Spinal cord (tissue), 10 donors: ENCODE data around the gene TMEM30B. TPM values are rescaled to one million over a fixed set of nuclear protein-coding genes. Genes with fewer than 3 reads are reported as not detected.

Source experiments
- DNase-seq, 6 donors: peaks; one replicate each; pipeline versions ENCODE4 v3.0.0 to v3.0.0-alpha.2; 2013 to 2015; ENCODE audit warnings: low spot score in 6 of 6, low read depth in 4 of 6
- H3K27ac ChIP-seq: one replicate; pipeline ENCODE4 v1.5.1; 2013; ENCODE audit warnings: low read depth, low read length, control low read depth
- H3K27me3 ChIP-seq: one replicate; pipeline ENCODE4 v1.6.1; 2013; ENCODE audit warnings: low read length; ENCODE audit not compliant: control insufficient read depth, insufficient read depth
- H3K36me3 ChIP-seq: one replicate; pipeline ENCODE4 v1.6.1; 2013; ENCODE audit warnings: low read length; ENCODE audit not compliant: control insufficient read depth, insufficient read depth
- H3K4me1 ChIP-seq: one replicate; pipeline ENCODE4 v1.6.1; 2013; ENCODE audit warnings: low read length; ENCODE audit not compliant: control insufficient read depth, insufficient read depth
- H3K4me3 ChIP-seq: one replicate; pipeline ENCODE4 v1.5.1; 2013; ENCODE audit warnings: low read depth, low read length, control low read depth
- H3K9me3 ChIP-seq: one replicate; pipeline ENCODE4 v1.6.1; 2013; ENCODE audit warnings: low read length; ENCODE audit not compliant: control insufficient read depth, insufficient read depth
- WGBS: methylation state at CpG from one replicate; pipeline ENCODE4 v1.1.5; 2013; ENCODE audit warnings: missing lambda C conversion rate; ENCODE audit not compliant: insufficient coverage; 5-methylcytosine and 5-hydroxymethylcytosine counted together
- polyA plus RNA-seq, 2 donors: library from polyadenylated mRNA; unstranded; fragments of 120-200 nt; gene quantifications; one replicate each; pipeline ENCODE4 v1.2.1, GENCODE V29; 2013; ENCODE audit not compliant: insufficient read length in 2 of 2
- total RNA-seq, 2 donors: library from RNA; depleted of rRNA in 1 of 2; stranded (reverse); fragments of 120-200 nt in 1 of 2; fragments of >200 nt in 1 of 2; gene quantifications; one replicate each; pipeline versions ENCODE4 v1.2.3 to v1.2.4, GENCODE V29; 2013 to 2014
- donor health status: healthy.

The TMEM30B gene
- total and polyA plus RNA-seq, 4 donors = 0.14 to 11.8 (median 5.3) TPM

GRCh38 chr14:61260939-61261776 is 20.0 kb downstream of the TMEM30B start:
- WGBS = 91% methylated on average over 6 of the region's 8 CpGs
- DNase-seq = no peak
- Histone ChIP-seq H3K4me3 (no peak overlapping the region), H3K9me3 (no peaks in the 10 kb centered on the region), H3K4me1 (no peaks in the 10 kb centered on the region), H3K27me3 (no peaks in the 10 kb centered on the region), H3K27ac (no peak overlapping the region), H3K36me3 (no peaks in the 10 kb centered on the region)

DNA sequence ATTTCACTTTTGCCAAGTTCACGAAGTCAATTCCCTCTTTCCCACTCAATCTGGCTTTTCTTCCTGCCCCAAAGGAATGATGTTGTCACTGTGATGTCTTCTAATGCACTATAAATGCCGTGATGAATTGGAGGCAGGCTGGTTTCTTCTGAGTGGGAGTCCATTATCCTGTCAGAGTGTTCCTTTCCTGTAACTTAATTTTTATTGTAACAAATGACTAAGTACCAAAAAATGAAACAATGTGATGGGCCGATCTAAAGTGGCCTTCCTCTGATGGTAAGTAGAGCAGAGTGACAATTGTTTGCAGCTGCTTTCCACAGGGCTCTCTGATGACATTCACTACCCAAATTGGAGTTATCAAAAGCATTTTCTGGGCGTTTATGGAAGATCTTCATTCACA is 22.2 kb downstream of the TMEM30B start:
- H3K9me3 ChIP-seq = no peaks in the 10 kb centered on the region
- H3K27me3 ChIP-seq = peaks cover 3% of the 10 kb centered on the region
- H3K36me3 ChIP-seq = no peaks in the 10 kb centered on the region
- no peak for DNase-seq
- H3K27ac ChIP-seq = no peak overlapping the region
- no peak overlapping the region for H3K4me3 ChIP-seq
- 60% methylated on average over 1 of the region's 4 CpGs for WGBS
- no peaks in the 10 kb centered on the region for H3K4me1 ChIP-seq

DNA sequence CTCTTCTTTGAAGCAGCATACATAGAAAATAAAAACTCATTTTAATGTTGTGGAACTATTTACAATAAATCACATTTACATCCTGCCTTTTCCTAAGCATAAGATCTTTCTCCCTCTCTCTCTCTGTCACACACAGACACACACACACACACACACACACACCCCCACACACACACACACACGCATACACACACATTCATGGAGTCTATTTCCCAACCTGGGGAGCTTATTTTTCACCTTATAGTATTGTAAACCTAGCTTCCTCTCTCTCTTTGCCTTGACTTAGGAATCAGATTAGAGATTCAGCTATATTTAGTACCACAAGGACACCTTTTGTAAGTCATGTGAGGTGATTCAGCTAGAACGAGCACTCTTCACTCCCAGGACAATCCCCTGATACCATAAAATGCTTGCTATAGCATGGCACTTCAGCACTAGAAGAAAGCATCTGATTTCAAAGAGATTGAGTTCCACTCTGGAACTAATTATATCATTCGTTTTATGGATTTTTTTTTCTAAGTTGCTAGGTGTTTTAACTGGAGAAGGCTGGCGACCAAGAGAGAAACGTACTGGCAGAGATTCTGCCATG is 23.6 kb downstream of the TMEM30B start:
- Histone ChIP-seq H3K9me3 (no peaks in the 10 kb centered on the region), H3K27ac (no peak overlapping the region), H3K4me1 (no peaks in the 10 kb centered on the region), H3K27me3 (peaks cover 3% of the 10 kb centered on the region), H3K4me3 (no peak overlapping the region), H3K36me3 (no peaks in the 10 kb centered on the region)
- no CpG with 5 or more reads among the region's 5 CpGs for WGBS
- DNase-seq = no peak

DNA sequence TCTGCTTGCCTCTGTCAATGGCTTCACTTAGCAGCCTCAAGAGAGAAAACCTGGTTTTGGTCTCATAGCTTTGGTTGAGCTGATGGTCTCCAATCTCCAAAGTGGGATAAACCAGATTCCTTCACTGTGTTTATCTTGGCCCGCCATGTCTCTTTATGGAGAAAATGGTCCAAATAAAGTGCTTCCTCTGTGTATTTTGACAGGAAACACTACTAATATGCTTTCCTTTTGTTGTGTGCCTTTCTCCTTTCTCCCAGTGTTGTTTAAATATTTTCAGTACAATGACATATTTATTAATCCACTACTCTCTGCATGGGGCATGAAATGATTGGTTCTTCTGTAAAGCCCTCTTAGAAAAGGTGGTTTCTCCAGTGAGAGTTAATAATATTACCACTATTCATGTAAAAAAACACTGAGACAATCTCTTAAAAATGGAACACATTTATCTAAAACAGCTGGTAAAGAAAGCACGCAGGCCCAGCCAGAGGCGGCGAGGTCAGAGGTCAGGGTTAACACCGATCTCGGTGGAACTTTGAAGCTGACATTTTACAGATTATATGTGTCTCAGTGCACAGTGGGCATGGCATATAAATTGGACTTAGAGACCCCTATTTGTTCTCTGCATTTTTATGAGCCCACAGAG is 24.2 kb downstream of the TMEM30B start:
- WGBS = 65% methylated on average over 5 of the region's 6 CpGs
- no peaks in the 10 kb centered on the region for H3K9me3 ChIP-seq
- no peaks in the 10 kb centered on the region for H3K4me1 ChIP-seq
- no peak for DNase-seq
- peaks cover 3% of the 10 kb centered on the region for H3K27me3 ChIP-seq
- no peaks in the 10 kb centered on the region for H3K36me3 ChIP-seq
- no peak overlapping the region for H3K27ac ChIP-seq
- no peak overlapping the region for H3K4me3 ChIP-seq

DNA sequence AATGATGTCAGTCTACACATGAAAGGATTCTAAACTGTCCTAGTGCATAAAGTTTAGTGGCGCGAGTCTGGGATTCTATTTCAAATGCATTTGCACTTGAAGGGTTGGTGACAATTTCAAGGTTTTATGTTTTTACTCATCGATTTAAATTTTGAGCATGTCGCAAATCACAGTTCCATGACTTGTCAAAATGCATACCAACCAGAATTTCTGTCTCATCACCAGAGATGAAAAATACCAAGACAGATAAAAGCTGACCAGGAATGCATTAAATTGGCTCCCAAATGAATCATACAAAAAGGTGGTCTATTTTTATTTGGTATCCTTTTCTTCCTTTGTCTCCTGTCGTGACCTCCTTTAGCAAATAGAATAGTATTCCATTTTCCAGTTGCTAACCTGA is 25.2 kb downstream of the TMEM30B start:
- DNase-seq = no peak
- Histone ChIP-seq H3K4me1 (no peaks in the 10 kb centered on the region), H3K27me3 (peaks cover 3% of the 10 kb centered on the region), H3K36me3 (no peaks in the 10 kb centered on the region), H3K4me3 (no peak overlapping the region), H3K9me3 (no peaks in the 10 kb centered on the region), H3K27ac (no peak overlapping the region)
- WGBS = 80% methylated on average over 3 of the region's 5 CpGs

- H3K4me3 ChIP-seq = no peak overlapping the region
- H3K36me3 ChIP-seq = no peaks in the 10 kb centered on the region
- DNase-seq = no peak
- no peaks in the 10 kb centered on the region for H3K4me1 ChIP-seq
- no peaks in the 10 kb centered on the region for H3K9me3 ChIP-seq
- WGBS = 63% methylated on average over 4 of the region's 8 CpGs
- H3K27me3 ChIP-seq = peaks cover 3% of the 10 kb centered on the region
- H3K27ac ChIP-seq = no peak overlapping the region
These were observed 26.2 kb downstream of the TMEM30B start for GRCh38 chr14:61254808-61255526.

- Histone ChIP-seq H3K4me3 (no peak overlapping the region), H3K4me1 (no peaks in the 10 kb centered on the region), H3K36me3 (no peaks in the 10 kb centered on the region), H3K27me3 (peaks cover 3% of the 10 kb centered on the region), H3K9me3 (no peaks in the 10 kb centered on the region), H3K27ac (no peak overlapping the region)
- no peak for DNase-seq
- 94% methylated on average over 2 of the region's 4 CpGs for WGBS
These were observed 27.9 kb downstream of the TMEM30B start for GRCh38 chr14:61253064-61253738.

DNA sequence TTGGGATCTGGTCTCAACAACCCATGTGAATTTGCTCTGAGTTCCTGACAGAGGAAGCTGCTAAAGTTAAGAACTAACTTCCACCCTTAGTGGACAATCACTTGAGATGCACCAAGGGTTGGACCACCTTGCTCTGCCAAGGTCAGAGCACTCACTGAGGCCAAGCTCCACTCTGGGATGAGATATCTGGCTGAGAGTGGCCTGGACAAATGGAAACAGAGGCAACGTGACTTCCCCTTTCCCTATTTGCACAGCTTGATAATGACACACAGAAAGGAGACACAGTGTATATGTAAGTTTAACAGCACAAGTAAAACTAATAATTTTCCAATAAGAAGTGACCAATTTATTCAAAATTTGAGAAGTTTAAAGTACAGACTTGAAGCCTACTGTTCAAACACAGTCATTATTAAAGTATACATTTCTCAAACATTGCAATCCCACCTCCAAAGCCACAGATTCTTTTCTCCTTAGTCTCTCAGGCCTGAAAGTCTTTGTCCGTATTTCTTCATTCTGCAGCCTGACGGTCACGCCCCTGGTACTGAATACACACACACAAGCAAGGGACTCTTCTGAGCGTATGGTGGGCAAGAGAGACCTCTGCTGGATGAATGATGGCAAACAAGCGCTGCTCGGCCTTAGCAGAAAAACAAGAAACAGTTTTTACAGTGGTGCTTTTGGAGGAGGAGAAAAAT is 28.6 kb downstream of the TMEM30B start:
- no peaks in the 10 kb centered on the region for H3K36me3 ChIP-seq
- peaks cover 3% of the 10 kb centered on the region for H3K27me3 ChIP-seq
- WGBS = no CpG with 5 or more reads among the region's 7 CpGs
- H3K4me1 ChIP-seq = no peaks in the 10 kb centered on the region
- no peak overlapping the region for H3K27ac ChIP-seq
- DNase-seq = peak in 5 of 6 donors; percentile 69 to 97 (median 78)
- no peaks in the 10 kb centered on the region for H3K9me3 ChIP-seq
- no peak overlapping the region for H3K4me3 ChIP-seq

DNA sequence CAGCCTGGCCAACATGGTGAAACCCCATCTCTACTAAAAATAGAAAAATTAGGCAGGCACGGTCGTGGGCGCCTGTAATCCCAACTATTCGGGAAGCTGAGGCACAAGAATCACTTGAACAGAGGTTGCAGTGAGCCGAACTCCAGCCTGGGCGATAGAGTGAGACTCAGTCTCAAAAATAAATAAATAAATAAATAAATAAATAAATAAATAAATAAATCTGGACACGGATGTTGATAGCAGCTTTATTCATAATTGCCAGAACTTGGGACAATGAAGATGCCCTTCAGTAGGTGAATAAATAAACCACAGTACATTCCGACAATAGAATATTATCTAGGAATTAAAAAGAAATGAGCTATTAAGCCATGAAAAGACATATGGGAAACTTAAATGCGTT is 31.1 kb downstream of the TMEM30B start:
- Histone ChIP-seq H3K4me1 (no peaks in the 10 kb centered on the region), H3K9me3 (no peaks in the 10 kb centered on the region), H3K36me3 (no peaks in the 10 kb centered on the region), H3K4me3 (no peak overlapping the region), H3K27me3 (peaks cover 3% of the 10 kb centered on the region), H3K27ac (no peak overlapping the region)
- DNase-seq = no peak
- WGBS = 100% methylated on average over 1 of the region's 9 CpGs
